T47D (cell line): ENCODE measurements around the gene C1R.

ENCODE experiments used
- DNase-seq, 2 experiments: peaks; one replicate each; pipeline versions ENCODE4 v3.0.0 to v3.0.0-alpha.2; 2011 to 2012; ENCODE audit warnings: low read depth in 1 of 2, low spot score in 1 of 2
- JUND ChIP-seq: IDR thresholded peaks from 2 replicates; pipeline ENCODE4 v1.6.1; 2012; ENCODE audit warnings: low read depth
- in situ Hi-C: cut with HindIII; loops from 2 replicates; pipeline ENCODE4 v1.10.0; 2016; ENCODE audit warnings: low sequenced_read_pairs, low pct_unique_long_range_greater_than_20kb

Gene C1R

DNA sequence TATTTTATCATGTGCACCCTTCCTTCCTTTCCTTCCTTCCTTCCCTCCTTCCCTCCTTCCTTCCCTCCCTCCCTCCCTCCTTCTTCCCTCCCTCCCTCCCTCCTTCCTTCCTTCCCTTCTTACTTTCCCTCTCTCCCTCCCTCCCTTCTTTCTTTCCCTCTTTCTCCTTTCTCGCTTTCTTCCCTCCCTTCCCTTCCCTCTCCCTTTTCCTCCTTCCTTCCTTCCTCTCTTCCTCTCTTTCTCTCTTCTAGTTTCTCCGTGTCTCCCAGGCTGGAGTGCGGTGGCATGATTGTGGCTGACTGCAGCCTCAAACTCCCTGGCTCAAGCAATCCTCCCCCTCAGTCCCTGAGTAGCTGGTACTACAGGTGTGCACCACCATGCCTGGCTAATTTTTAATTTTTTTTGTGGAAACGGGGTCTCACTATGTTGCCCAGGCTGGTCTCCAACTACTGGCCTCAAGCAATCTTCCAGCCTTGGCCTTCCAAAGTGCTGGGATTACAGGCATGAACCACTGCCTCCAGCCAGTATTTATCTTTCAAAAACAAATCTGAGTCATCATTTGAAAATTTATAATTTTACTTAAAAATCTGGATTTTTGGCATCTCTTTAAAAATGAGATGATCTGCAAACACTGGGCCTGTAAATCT, 8.9 kb upstream of the C1R start:
- DNase-seq, result no peak
- in situ Hi-C loops, result no loop called here
- TF ChIP-seq JUND, result no peak

DNA sequence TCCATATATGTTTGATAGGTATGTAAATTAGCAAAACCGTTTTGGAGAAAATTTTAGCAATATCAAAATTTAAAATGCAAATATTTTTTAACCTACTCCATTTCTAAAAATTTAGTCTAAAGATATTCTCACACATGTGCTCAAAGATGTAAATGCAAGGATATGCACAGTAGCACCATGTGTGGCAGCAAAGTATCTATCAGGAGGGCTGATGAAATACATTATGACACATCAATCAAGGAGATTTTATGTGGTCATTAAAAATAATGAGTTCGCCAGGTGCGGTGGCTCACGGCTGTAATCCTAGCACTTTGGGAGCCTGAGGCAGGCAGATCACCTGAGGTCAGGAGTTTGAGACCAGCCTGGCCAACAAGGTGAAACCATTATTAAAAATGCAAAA, 8.0 kb upstream of the C1R start:
- in situ Hi-C loops, result no loop called here

DNA sequence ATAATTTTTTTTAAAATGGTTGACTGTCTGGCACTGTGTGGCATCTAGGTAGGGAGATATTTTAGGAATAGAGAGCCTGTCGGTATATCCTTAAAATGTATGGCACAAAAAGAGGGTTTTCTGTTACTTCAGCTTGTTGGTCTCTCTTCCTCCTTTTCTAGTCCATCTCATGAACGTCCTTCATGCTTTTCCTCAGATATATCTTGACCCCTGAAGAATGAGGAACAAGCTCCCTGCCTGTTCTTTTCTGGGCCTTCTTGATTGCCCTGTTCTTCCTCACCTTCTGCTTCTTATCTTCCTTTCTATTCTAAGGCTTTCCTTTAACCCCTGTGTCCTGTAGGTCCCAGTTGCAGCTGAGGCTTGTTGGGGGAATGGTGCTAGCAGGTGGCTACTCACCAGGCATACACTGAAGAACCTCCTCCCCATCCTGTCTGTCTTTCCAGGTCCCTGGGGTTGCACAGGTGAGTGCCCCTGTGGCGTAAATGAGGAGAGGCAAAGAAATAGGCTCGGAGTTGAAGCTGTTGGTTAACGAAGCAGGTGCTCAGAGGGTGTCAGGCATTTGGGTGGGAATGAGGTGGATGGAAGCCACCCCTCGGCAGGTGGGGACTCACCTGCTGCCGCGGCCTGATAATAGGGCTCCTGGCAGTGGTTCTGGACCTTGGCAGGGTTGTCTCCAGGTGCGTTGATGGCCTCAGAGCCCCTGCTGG, 7.2 kb upstream of the C1R start:
- DNase-seq, result no peak
- in situ Hi-C loops, result no loop called here
- TF ChIP-seq JUND, result no peak

More for the DNA sequence above, 8.0 kb upstream of the C1R start:
- no peak for DNase-seq
- TF ChIP-seq JUND, result no peak

DNA sequence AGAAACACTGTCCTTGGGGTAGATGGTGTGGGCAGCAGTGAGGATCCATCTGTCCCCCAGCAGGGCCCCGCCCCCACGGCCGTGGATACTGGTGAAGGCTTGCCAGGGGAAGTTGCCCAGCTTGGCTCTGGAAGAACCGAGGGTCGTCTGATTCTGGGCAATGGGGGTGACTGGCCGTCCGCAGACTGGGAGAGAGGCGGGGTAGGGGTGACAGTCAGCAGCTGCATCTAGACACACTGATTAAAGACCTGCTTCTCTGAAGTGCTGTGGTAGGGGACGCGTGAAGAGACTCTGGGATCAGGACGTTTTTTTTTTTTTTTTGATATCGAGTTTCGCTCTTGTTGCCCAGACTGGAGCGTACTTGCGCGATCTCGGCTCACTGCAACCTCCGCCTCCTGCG, 4.7 kb upstream of the C1R start:
- TF ChIP-seq JUND, result no peak
- in situ Hi-C loops, result no loop called here
- no peak for DNase-seq

DNA sequence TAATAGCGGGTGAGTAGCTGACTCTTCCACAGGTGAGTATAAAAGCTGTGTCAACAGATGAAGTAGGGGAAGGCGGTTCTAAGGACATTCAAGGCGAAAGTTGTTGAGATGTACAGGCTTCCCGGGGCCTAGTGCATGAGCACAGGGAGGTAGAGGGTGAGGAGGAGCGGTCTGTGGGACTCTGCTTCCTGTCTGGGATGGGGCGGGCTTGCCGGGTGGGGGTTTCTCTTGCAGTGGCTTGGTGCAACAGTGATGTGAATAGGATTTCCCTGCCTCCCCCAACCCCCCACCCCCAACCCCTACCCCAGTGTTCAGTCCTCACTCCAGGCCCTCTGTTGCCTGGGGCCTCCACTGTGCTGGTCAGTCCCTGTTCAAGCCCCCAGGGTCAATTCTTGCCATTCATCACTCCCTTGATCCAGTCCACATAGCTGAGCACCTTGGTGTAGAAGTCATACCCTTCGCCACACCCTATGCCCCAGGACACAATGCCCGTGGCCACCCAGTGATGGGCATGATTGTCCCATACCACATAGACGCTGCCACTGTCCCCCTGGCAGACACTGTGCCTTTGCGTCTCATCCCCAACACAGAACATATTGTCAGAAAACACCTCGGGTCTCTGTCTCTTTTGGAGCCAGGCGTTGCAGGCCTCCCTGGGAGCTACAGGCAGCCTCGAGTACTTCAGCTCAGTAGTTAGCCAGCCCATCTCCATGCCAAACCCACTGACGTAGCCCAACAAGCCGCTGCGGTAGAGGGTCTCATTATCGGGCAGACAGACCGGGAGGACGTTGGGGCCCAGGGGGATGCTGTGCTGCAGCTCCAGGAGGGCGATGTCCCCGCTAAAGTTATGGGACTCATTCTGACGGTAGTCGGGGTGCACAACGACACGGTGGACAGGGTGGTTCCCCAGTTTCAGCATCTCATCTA, 4.0 kb upstream of the C1R start:
- TF ChIP-seq JUND, result no peak
- in situ Hi-C loops, result no loop called here
- no peak for DNase-seq

DNA sequence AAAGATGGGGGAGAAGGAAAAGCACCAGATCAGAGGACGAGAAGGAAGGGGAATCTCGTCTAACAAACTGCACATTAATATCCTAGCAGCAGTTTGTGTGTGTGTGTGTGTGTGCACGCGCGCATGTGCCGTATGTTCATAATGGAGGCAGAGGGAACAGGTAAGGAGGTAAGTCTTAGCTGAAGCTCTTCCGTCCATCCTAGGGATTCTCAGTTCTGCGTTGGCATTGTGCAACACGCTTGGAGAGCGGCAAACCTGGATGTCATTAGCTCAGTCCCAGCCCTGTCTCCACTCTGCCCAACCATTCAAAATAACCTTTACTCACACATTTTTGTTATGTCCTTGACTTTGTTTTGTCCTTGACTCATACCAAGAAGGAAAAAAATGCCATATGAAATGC, 1.6 kb upstream of the C1R start:
- no peak for TF ChIP-seq JUND
- in situ Hi-C loops, result no loop called here
- DNase-seq, result no peak

DNA sequence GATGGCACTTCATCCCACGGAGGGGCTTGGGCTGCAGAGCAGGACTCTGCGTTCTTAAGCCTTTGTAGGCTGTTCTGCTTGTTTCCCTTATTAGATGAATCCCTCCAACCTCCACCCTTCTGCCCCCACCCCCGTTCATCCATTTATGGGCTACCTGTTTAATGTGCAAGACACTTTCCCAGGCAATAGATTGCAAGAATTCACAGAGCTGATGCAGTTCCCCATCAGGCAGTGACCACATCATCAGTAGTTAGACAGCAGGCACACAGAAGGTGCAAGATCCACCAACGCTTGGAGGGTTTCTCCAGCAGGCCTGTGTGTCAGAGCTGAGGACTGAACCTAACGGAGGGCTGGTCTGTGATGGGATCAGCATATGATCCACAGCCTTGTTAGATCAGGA, 1.2 kb upstream of the C1R start:
- no peak for TF ChIP-seq JUND
- in situ Hi-C loops, result no loop called here
- no peak for DNase-seq

DNA sequence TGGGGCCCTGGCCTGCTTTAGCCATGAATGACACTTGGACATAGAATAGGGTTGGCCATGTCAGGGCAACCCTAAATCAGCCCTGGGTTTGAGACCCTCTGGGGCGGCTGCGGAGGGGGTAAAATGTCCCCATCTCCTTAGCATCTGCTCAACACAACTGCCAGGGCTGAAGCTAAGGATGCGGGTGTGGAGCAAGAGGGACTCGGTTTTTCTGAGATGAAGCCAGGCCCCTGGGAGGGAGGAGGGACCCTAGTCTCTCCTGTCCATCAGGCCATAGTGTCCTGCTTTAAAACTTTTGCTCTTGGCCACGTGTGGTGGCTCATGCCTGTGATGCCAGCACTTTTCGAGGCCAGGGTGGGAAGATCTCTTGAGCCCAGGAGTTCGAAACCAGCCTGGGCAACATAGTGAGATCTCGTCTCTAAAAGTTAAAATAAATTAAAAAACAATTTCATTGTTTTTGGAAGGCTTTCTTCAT, 778 bp upstream of the C1R start:
- DNase-seq, result no peak
- in situ Hi-C loops, result no loop called here
- TF ChIP-seq JUND, result no peak

DNA sequence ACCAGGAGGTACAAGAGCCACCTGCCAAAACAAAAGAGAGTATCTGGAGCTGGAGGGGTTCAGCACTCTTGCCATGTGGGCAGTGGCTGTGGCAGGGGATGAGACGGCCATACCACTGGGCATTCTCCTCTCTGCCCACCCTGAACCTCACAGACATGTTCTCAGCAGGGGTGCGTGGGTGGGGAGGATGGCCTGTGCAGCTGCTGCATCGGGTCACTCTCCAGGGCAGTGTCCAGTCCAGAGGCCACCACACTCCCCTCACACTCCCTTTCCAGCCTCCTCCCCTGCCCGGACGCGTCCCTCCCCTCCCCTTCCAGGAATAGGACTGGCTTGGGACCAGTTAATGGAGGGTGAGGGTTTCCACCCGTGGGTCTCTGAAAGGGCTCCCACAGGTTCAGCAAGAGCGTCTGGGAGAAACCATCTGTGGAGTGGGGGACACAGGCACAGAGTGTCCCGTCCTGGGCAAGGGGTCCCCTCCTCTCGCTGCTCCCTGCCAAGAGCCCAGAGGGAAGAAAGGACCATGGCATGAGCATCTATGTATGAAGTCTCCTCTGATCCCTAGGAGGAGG, 501 bp downstream of the C1R start:
- no peak for DNase-seq
- TF ChIP-seq JUND, result no peak
- in situ Hi-C loops, result no loop called here

DNA sequence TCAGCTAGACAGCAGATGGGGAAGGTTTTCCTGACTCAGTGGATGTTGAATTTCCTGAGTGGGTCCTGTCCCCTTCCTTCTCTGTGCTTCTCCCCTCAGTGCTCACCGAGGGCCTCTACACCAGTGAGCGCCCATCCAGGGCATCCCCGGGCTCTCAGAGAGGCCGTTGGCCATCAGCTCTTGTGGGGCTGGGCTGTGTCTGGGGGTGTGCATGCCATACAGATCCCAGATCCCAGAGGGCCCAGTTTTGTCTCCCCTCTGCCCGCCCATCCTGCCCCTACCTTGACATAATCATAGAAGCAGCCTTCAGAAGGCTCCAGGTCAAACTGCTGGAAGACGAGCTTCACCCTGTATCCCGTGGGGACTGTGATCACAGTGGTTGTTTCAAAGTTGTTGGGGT, 1.1 kb downstream of the C1R start:
- TF ChIP-seq JUND, result no peak
- DNase-seq, result no peak
- in situ Hi-C loops, result no loop called here

DNA sequence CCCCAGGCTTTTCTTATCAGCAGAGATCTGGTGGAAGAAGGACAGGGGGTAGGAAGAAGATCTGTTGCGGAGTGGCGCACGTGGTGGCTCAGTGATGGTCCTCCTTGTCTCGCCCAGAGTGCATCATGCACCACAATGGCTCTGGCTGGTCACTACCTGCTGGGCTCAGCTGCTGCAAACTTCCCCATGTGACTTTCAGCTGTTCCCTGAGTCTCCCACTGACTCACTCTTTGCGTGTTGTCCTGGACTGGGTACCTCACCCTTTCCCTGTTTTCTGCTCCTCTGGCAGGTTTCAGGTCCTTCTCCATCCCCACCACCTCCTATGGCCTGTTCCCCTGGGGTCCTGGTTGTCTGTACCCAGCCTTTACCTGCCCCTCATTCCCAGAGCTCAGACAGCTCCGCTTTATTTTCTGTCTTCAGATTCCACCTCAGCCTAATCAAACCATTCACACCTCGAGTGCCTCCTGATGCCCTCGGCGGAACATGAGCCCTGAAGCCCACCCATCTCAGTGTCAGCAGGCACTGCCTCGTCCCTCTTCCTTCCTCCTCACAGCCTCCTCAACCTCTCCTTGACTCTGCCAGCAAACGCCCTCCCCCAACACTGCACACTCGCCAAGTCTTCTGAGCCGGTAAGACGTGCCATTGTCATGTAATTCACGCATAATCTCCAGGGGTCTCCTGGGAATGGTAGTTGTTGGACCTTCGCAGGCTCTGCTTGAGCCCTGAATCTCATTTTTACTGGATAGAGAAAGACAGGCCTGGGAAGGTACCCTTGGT, 1.8 kb downstream of the C1R start:
- in situ Hi-C loops, result no loop called here
- TF ChIP-seq JUND, result no peak

DNA sequence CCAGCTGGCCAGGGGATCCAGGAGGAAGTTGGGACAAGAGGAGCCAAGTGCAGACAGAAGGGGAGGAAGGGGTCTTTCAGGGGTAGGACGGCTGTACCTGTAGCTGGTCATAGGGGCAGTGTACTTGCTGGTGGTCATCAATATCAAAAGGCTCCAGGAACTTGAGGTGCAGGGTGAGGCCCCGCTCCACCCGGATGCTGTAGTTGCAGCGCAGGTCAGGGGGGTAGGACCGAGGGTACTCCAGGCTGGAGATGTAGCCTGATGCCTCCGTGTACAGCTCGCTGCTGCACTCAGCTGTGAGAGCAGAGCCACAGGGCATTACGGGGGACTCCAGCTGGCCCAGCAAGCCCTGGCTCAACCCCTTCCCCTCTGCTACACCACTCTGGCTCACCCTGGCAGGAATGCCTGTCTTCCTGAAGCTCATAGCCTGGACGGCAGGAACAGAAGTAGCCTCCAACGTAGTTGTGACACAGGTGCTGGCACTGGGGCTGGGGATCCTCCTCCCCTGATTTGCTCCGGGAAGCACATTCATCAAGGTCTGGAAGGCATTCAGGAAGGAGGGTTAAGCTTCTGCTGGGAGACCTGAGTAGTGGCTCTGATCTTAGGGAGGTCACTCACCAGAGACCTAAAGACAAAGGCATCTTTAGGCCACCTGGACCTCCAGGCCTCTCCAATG, 2.9 kb downstream of the C1R start:
- TF ChIP-seq JUND, result no peak
- DNase-seq, result no peak
- in situ Hi-C loops, result no loop called here

More for the DNA sequence above, 1.8 kb downstream of the C1R start:
- DNase-seq, result no peak
